Choroid plexus epithelial cell (primary cell): ENCODE data around the gene KLHDC8A.
A peak's percentile ranks its signal among the peaks of the same experiment; 100 is the strongest.

ENCODE experiments used
- DNase-seq: peaks from one replicate; pipeline ENCODE4 v3.0.0-alpha.2; 2010; ENCODE audit warnings: low read depth
- H3K4me3 ChIP-seq: 2 replicates; pipeline ENCODE4 v1.5.1; 2011; ENCODE audit warnings: low read depth, mild to moderate bottlenecking, control low read depth, low read length, moderate library complexity
- TF ChIP-seq, protein P1 (sequence below): conservative IDR thresholded peaks from 2 replicates; pipeline ENCODE4 v1.5.1; 2011; ENCODE audit warnings: low read depth, mild to moderate bottlenecking, control low read depth, inconsistent platforms, low read length, moderate library complexity

KLHDC8A gene

DNA sequence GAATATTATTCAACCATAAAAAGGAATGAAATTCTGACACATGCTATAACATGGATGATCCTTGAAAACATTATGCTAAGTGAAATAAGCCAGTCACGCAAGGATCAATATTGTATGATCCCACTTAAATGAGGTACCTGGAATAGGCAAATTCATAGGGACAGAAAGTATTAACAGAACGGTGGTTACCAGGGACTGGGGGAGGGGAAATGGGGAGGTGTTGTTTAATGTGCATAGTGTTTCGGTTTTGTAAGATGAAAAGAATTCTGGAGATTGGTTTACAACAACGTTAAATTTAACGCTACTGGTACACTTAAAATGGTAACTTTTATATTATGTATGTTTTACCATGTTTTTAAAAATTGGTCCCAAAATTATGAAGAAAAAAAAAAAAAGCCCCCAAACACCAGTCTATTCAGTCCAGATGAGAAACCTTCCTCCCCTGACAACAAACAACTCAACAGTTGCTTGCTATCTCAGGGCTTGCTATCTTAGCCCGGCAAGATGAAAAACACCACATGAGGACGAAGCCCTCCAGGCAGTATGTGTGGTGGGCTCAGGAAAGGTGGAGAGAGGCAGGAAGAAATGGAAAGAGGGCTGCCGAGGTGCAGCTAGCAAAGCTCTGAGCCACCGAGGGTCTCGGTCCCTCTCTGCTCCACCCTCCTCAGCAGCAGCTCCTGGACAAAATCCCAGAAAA, 43.7 kb downstream of the KLHDC8A start:
- H3K4me3 ChIP-seq = peak overlapping the region; percentile 31
- no peak for DNase-seq
- TF ChIP-seq, protein P1, sequence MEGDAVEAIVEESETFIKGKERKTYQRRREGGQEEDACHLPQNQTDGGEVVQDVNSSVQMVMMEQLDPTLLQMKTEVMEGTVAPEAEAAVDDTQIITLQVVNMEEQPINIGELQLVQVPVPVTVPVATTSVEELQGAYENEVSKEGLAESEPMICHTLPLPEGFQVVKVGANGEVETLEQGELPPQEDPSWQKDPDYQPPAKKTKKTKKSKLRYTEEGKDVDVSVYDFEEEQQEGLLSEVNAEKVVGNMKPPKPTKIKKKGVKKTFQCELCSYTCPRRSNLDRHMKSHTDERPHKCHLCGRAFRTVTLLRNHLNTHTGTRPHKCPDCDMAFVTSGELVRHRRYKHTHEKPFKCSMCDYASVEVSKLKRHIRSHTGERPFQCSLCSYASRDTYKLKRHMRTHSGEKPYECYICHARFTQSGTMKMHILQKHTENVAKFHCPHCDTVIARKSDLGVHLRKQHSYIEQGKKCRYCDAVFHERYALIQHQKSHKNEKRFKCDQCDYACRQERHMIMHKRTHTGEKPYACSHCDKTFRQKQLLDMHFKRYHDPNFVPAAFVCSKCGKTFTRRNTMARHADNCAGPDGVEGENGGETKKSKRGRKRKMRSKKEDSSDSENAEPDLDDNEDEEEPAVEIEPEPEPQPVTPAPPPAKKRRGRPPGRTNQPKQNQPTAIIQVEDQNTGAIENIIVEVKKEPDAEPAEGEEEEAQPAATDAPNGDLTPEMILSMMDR = no peak

DNA sequence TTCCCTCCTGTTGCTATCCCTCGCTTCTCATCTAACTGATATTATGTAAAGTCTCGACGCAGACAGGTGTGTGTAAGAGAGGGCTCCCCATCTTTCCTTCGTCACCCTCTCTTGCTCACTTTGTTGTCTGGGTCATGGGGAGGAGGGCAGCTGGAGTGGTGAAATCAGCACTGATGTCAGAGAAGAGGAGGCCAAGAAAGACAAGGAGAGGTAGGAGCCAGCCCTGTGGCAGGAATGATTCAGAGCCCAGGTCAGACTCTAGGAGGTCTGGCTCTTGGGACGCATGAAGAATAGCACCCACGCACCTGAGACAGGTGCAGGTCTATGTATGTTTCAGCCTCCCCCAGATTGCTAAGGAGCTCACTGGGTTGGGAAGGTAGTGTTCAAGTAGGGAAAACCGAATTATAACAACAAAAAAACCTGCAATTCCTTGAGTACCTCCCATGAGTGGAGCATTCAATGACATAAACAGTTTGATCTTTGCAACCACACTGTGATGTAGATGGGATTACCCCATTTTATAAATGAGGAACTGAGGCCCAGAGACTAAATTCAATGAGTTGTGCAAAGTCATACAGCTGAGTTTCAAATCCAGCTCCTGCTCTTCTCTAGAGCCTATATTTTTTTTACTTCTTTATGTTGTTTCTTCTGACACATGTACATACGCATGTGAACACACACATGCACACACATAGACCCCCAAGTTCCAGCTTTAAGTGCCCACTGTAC, 45.6 kb downstream of the KLHDC8A start:
- TF ChIP-seq, protein P1 = no peak
- no peak for DNase-seq
- no peak overlapping the region for H3K4me3 ChIP-seq

DNA sequence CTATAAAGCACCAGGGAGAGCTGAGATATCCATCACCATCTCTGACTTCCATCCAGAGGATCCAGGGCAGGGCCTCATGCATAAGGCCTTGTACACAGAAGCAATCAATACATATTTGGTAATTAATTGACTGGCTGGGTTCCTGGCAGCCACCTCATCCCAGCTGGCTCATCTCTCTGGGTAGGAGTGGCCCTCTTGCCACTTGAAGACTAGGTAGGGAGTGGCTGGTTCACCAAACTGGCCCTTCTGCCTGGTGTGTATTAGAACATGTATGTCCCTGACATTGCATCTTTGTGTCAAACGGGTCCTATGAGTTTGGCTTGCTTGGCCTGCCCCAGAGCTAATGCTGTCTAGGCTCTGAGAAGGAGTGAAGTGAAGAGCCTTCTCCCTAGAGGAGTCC, 47.0 kb downstream of the KLHDC8A start:
- DNase-seq = no peak
- TF ChIP-seq, protein P1 = no peak
- no peak overlapping the region for H3K4me3 ChIP-seq

DNA sequence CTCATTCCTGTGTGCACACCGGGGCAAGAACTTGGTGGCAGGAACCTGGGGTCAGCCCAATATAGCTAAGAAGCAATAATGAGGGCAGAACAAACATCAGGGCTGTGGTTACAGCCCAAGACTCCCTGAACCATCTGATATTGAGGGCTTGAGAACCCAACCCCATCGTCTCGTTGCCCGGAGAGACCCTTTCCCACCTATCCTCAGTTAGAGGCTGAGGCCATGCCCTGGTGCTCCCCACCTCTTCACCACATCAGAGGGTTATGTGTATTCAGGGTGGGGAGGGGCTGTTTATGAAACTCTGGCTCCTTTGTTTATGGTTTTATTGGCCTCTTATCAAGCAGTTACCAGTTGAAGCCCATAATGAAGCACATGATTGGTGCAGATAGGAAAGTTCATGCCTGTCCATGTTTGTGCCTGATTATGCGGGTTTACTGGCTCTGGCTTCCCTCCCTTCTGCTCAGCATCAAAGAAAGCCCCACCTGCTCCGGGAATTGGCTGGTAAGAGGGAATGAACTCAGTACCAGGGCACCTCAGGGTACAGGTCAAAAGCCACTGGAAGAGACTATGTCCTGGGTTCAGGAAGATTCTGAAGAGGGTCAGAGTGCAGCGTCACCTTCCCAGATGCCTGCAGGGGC, 49.7 kb downstream of the KLHDC8A start:
- TF ChIP-seq, protein P1 = no peak
- no peak for DNase-seq

DNA sequence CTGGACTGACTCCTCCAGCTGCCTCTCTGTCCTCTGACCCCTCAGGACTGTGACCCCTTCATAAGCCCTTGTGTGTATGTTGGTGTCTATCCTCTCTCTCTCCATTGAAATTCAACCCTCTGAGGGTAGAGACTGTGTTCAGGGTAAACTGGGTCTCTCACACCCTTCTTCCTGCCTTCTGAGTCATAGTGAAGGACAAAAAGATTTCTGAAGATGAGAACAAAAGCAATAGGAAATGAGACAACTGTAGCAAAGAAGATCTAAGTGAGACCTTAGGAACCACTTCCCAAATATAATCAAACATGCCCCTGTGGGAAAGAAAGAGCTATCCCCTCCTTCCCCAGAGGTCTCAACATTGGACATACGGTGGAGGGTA, 52.0 kb downstream of the KLHDC8A start:
- TF ChIP-seq, protein P1 = no peak
- no peak for DNase-seq
- H3K4me3 ChIP-seq = no peak overlapping the region

More for the DNA sequence above, 49.7 kb downstream of the KLHDC8A start:
- H3K4me3 ChIP-seq = no peak overlapping the region

DNA sequence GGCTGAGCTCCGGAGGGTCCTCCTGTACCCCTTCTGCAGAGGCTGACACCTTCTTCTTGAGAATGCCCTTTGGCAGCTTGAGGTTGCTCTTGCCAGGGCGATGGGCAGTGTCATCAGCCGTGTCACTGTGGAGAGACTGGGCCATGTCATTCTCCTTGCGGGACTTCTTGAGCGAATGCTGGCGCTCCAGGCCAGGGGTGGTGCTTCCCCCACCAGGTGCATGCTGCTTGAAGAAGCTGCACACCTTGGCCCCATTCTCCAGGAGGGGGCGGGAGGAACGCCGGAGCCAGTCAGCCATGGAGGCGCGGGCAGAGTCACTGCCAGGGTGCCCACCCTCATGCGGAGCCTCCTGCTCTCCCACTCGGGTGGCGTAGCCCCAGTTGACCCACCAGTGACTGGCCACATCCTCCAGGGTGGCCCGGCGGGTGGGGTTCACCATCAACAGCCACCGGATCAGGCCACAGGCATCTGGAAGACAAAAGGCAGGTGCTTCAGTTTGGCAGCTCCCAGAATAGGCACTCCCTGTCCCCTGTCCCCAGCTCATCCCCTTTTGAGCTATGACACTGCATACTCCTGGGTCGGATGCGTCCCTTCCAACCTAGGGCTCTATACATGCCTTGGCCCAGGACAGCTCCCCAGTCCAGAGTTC, 52.6 kb downstream of the KLHDC8A start:
- TF ChIP-seq, protein P1 = no peak
- no peak for DNase-seq
- no peak overlapping the region for H3K4me3 ChIP-seq
